Spleen (tissue), 7 donors: ENCODE measurements around the gene PTPRG.

Source experiments
- CTCF ChIP-seq, 11 experiments: fragments of 200-600 bp in 7 of 11; fragments of 450-650 bp in 4 of 11; sonication (generic) in 4 of 11; IDR thresholded peaks in 8 of 11; conservative IDR thresholded peaks in 3 of 11; 1 replicate in 7 of 11; 2 replicates in 4 of 11; pipeline versions ENCODE4 v1.4.0 to v1.8.0; 2016 to 2021; ENCODE audit warnings: antibody characterized with exemption in 11 of 11, inconsistent platforms in 4 of 11, mild to moderate bottlenecking in 1 of 11
- POLR2A ChIP-seq, 3 donors: fragments of 450-650 bp; IDR thresholded peaks; one replicate each; pipeline ENCODE4 v1.5.1; 2017; ENCODE audit warnings: antibody characterized with exemption in 3 of 3, mild to moderate bottlenecking in 1 of 3
- POLR2AphosphoS5 ChIP-seq, 3 donors: sonication (generic); formaldehyde crosslinking; IDR thresholded peaks; one replicate each; pipeline ENCODE4 v1.5.1; 2017; ENCODE audit warnings: antibody characterized with exemption in 3 of 3
- donor health status: DM: no; HTN: no; CAD: no; lungs with moderate emphysema.
- donor health status: DM: no; HTN: no; CAD: no.
- donor health status: DM: no; HTN: no; CAD: no.

- no peak for TF ChIP-seq CTCF (IDR thresholded peaks at IDR 0.05 in 8 of 11, conservative IDR thresholded peaks at IDR 0.05 in 3 of 11)
- no peak for TF ChIP-seq POLR2AphosphoS5 (IDR thresholded peaks at IDR 0.05)
- no peak for TF ChIP-seq POLR2A (IDR thresholded peaks at IDR 0.05)
These were observed 527.2 kb downstream of the PTPRG start for GRCh38 chr3:62088472-62089104.
